K562 (cell line): ENCODE data around the gene TMEM209. TPM values are rescaled to one million over a fixed set of nuclear protein-coding genes. Genes with fewer than 3 reads are reported as not detected.

ENCODE experiments used
- HDAC6 ChIP-seq: IDR thresholded peaks from 2 replicates; pipeline ENCODE4 v1.6.1; 2012; ENCODE audit warnings: low read depth, mild to moderate bottlenecking, control low read depth, inconsistent platforms, low read length, moderate library complexity
- KDM4B ChIP-seq, 2 experiments: fragments of 450-650 bp in 1 of 2; sonication (generic) in 1 of 2; IDR thresholded peaks; 2 replicates each; pipeline ENCODE4 v1.6.1; 2016 to 2017; ENCODE audit warnings: borderline replicate concordance in 2 of 2, antibody characterized with exemption in 1 of 2, low read depth in 1 of 2, mild to moderate bottlenecking in 1 of 2
- MTA1 ChIP-seq: fragments of 450-650 bp; IDR thresholded peaks from 2 replicates; pipeline ENCODE4 v1.6.1; 2017; ENCODE audit warnings: borderline replicate concordance
- NUFIP1 ChIP-seq: fragments of 450-650 bp; IDR thresholded peaks from 2 replicates; pipeline ENCODE4 v1.6.1; 2018; ENCODE audit not compliant: partially characterized antibody
- POLR2AphosphoS5 ChIP-seq: IDR thresholded peaks from 2 replicates; pipeline ENCODE4 v1.6.1; 2011; ENCODE audit warnings: mild to moderate bottlenecking, low read depth, low read length, moderate library complexity; ENCODE audit not compliant: control insufficient read depth, insufficient read depth
- SETDB1 ChIP-seq: IDR thresholded peaks from one replicate; pipeline ENCODE4 v1.6.1; 2012; ENCODE audit warnings: low read length, control low read depth, inconsistent platforms
- SMARCC2 ChIP-seq: fragments of 450-650 bp; IDR thresholded peaks from 2 replicates; pipeline ENCODE4 v1.6.1; 2017; ENCODE audit warnings: antibody characterized with exemption, moderate library complexity, mild to moderate bottlenecking, low read depth
- UBTF ChIP-seq, 2 experiments: IDR thresholded peaks; 2 replicates each; pipeline ENCODE4 v1.6.1; 2012; ENCODE audit warnings: improper control_type of control experiment in 2 of 2, low read depth in 2 of 2, low read length in 2 of 2, borderline replicate concordance in 1 of 2
- ZNF282 ChIP-seq: sonication (generic); formaldehyde crosslinking; IDR thresholded peaks from 2 replicates; pipeline ENCODE4 v1.8.1; 2023; ENCODE audit warnings: missing genetic modification reagents
- ZNF3 ChIP-seq: fragments of 250-450 bp; sonication (Bioruptor Pico); IDR thresholded peaks from 2 replicates; pipeline ENCODE4 v1.5.0; 2021; ENCODE audit warnings: mild to moderate bottlenecking, moderate library complexity
- ZNF408 ChIP-seq: fragments of 250-450 bp; sonication (Bioruptor Pico); IDR thresholded peaks from 2 replicates; pipeline ENCODE4 v1.4.0; 2020; ENCODE audit warnings: low read depth, mild to moderate bottlenecking, moderate library complexity
- ZNF436 ChIP-seq: fragments of 250-450, 450-650 bp; sonication (Bioruptor Pico); formaldehyde crosslinking; IDR thresholded peaks from 2 replicates; pipeline ENCODE4 v1.7.0; 2020; ENCODE audit warnings: mild to moderate bottlenecking
- ZNF766 ChIP-seq: fragments of 200-800 bp; sonication (Bioruptor generic); conservative IDR thresholded peaks from 2 replicates; pipeline ENCODE4 v1.6.1; 2016; ENCODE audit warnings: missing genetic modification characterization, missing compliant biosample characterization
- polyA plus RNA-seq, 8 experiments: library from polyadenylated mRNA; depleted of rRNA in 4 of 8; stranded (reverse) in 5 of 8; unstranded in 3 of 8; fragments of >200 nt; fragmentation: Nextera tagmentation in 2 of 8; fragmentation: Illumina TruSeq in 1 of 8; extraction: Ambion mirVana in 2 of 8; extraction: Trizol in 1 of 8; gene quantifications; 2 replicates each; pipeline versions ENCODE4 v1.2.1 to v1.2.3, GENCODE V29; 2011 to 2014; ENCODE audit warnings: inconsistent platforms in 1 of 8, missing spikeins in 1 of 8
- total RNA-seq, 7 experiments: library from RNA; depleted of rRNA in 6 of 7; stranded (reverse); fragments of >200 nt in 6 of 7; fragmentation: Illumina TruSeq in 2 of 7; extraction: Trizol in 2 of 7; gene quantifications; 2 replicates each; pipeline versions ENCODE4 v1.2.1 to v1.2.3, GENCODE V29; 2011 to 2021; ENCODE audit warnings: low replicate concordance in 1 of 7
- TF ChIP-seq, protein P1 (sequence below): fragments of 450-650 bp; formaldehyde crosslinking; IDR thresholded peaks from 2 replicates; pipeline ENCODE4 v1.4.0; 2022; ENCODE audit warnings: missing genetic modification characterization
- TF ChIP-seq, protein P2 (sequence below): fragments of 450-650 bp; IDR thresholded peaks from 2 replicates; pipeline ENCODE4 v1.7.0; 2016; ENCODE audit warnings: borderline replicate concordance
- TF ChIP-seq, protein P3 (sequence below): fragments of 450-650 bp; IDR thresholded peaks from 2 replicates; pipeline ENCODE4 v1.6.1; 2016; ENCODE audit warnings: low read depth, mild to moderate bottlenecking, moderate library complexity
- TF ChIP-seq, protein P4 (sequence below), 2 experiments: fragments of 450-650 bp; IDR thresholded peaks; 2 replicates each; pipeline ENCODE4 v1.6.1; 2018; ENCODE audit warnings: mild to moderate bottlenecking in 2 of 2, low read depth in 1 of 2; ENCODE audit not compliant: partially characterized antibody in 2 of 2

The TMEM209 gene
- total and polyA plus RNA-seq, 9 of the 15 experiments (the other 6 are each of a cell fraction or from before 2014, with no cell fraction given) = 36.8 to 116 (median 76.6) TPM

DNA sequence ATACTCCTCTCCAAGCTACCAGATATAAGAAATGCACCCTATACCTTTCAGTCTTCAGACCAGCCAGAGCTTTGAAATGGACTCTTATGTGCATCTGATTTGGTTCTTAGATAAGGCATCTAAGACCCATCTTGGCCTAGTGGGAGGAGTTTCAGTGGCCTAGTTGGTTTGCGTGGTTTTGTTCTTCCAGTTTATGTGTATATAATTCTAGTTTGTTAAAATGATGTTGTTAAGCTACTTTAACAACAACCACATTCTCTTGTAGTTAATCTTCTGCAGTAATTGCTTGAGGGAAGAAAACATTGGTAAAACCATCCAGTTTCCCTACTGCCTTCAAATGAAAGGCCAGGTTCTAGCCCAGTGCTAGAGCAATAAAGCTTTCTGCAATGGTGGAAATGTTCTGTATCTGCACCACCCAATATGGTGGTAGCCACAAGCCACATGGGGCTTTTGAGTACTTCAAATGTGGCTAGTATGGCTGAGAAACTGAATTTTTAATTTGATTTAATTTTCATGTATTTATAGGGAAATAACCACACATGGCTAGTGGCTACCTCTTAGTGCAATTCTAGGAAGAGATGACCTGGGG is 68.5 kb downstream of the TMEM209 start (continued):
- TF ChIP-seq, protein P1, sequence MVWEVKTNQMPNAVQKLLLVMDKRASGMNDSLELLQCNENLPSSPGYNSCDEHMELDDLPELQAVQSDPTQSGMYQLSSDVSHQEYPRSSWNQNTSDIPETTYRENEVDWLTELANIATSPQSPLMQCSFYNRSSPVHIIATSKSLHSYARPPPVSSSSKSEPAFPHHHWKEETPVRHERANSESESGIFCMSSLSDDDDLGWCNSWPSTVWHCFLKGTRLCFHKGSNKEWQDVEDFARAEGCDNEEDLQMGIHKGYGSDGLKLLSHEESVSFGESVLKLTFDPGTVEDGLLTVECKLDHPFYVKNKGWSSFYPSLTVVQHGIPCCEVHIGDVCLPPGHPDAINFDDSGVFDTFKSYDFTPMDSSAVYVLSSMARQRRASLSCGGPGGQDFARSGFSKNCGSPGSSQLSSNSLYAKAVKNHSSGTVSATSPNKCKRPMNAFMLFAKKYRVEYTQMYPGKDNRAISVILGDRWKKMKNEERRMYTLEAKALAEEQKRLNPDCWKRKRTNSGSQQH = no peak
- TF ChIP-seq HDAC6 (no peak), UBTF (IDR thresholded peaks at IDR 0.05; ENCODE audit: borderline replicate concordance in 1 of 2, low read depth in 2 of 2, low read length in 2 of 2) (no peak), MTA1 (no peak), SETDB1 (no peak), ZNF3 (no peak), POLR2AphosphoS5 (no peak), ZNF408 (no peak), ZNF282 (CRISPR knock-in tag) (no peak), ZNF766 (CRISPR knock-in tag) (peak; percentile 88), KDM4B (IDR thresholded peaks at IDR 0.05; ENCODE audit: borderline replicate concordance in 2 of 2, low read depth in 1 of 2) (no peak), ZNF436 (no peak), NUFIP1 (no peak), SMARCC2 (no peak)
- TF ChIP-seq, protein P2, sequence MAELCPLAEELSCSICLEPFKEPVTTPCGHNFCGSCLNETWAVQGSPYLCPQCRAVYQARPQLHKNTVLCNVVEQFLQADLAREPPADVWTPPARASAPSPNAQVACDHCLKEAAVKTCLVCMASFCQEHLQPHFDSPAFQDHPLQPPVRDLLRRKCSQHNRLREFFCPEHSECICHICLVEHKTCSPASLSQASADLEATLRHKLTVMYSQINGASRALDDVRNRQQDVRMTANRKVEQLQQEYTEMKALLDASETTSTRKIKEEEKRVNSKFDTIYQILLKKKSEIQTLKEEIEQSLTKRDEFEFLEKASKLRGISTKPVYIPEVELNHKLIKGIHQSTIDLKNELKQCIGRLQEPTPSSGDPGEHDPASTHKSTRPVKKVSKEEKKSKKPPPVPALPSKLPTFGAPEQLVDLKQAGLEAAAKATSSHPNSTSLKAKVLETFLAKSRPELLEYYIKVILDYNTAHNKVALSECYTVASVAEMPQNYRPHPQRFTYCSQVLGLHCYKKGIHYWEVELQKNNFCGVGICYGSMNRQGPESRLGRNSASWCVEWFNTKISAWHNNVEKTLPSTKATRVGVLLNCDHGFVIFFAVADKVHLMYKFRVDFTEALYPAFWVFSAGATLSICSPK = no peak
- TF ChIP-seq, protein P3, sequence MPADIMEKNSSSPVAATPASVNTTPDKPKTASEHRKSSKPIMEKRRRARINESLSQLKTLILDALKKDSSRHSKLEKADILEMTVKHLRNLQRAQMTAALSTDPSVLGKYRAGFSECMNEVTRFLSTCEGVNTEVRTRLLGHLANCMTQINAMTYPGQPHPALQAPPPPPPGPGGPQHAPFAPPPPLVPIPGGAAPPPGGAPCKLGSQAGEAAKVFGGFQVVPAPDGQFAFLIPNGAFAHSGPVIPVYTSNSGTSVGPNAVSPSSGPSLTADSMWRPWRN = no peak
- TF ChIP-seq, protein P4, sequence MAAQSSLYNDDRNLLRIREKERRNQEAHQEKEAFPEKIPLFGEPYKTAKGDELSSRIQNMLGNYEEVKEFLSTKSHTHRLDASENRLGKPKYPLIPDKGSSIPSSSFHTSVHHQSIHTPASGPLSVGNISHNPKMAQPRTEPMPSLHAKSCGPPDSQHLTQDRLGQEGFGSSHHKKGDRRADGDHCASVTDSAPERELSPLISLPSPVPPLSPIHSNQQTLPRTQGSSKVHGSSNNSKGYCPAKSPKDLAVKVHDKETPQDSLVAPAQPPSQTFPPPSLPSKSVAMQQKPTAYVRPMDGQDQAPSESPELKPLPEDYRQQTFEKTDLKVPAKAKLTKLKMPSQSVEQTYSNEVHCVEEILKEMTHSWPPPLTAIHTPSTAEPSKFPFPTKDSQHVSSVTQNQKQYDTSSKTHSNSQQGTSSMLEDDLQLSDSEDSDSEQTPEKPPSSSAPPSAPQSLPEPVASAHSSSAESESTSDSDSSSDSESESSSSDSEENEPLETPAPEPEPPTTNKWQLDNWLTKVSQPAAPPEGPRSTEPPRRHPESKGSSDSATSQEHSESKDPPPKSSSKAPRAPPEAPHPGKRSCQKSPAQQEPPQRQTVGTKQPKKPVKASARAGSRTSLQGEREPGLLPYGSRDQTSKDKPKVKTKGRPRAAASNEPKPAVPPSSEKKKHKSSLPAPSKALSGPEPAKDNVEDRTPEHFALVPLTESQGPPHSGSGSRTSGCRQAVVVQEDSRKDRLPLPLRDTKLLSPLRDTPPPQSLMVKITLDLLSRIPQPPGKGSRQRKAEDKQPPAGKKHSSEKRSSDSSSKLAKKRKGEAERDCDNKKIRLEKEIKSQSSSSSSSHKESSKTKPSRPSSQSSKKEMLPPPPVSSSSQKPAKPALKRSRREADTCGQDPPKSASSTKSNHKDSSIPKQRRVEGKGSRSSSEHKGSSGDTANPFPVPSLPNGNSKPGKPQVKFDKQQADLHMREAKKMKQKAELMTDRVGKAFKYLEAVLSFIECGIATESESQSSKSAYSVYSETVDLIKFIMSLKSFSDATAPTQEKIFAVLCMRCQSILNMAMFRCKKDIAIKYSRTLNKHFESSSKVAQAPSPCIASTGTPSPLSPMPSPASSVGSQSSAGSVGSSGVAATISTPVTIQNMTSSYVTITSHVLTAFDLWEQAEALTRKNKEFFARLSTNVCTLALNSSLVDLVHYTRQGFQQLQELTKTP (IDR thresholded peaks at IDR 0.05; ENCODE audit: low read depth in 1 of 2, partially characterized antibody in 2 of 2) = no peak
